A673 (cell line): ENCODE data around the gene METTL21A. TPM values are rescaled to one million over a fixed set of nuclear protein-coding genes. Genes with fewer than 3 reads are reported as not detected.

Source experiments
- BruUV-seq: library from RNA; stranded (reverse); fragments of 400-500 nt; replicated peaks from 2 replicates; lab custom pipeline; 2021; lab: Mats Ljungman, UMichigan
- CTCF ChIA-PET: fragments of 300-600 bp; sonication (Branson Sonifier 250); formaldehyde crosslinking; loops from one replicate; lab custom pipeline; 2022; ENCODE audit warnings: antibody characterized with exemption; lab: Charles Lee
- POLR2A ChIA-PET: fragments of 300-600 bp; sonication (Branson Sonifier 250); formaldehyde crosslinking; loops from one replicate; lab custom pipeline; 2022; ENCODE audit warnings: antibody characterized with exemption; ENCODE audit not compliant: low non-redundant PET; lab: Charles Lee
- DNase-seq: peaks from one replicate; pipeline ENCODE4 v3.0.0-alpha.2; 2015; ENCODE audit warnings: low spot score
- H3K27ac ChIP-seq: fragments of 200-600 bp; sonication (generic); 2 replicates; pipeline ENCODE4 v1.5.1; 2016; ENCODE audit warnings: mixed run types, low read depth, mild to moderate bottlenecking, mixed read lengths, antibody characterized with exemption, low read length; ENCODE audit not compliant: poor library complexity, severe bottlenecking
- H3K27me3 ChIP-seq: fragments of 200-600 bp; sonication (generic); replicated peaks from 2 replicates; pipeline ENCODE4 v1.6.1; 2017; ENCODE audit warnings: mixed run types, low read depth, mild to moderate bottlenecking, mixed read lengths, antibody characterized with exemption, low read length; ENCODE audit not compliant: insufficient read depth, poor library complexity
- H3K36me3 ChIP-seq: fragments of 200-600 bp; sonication (generic); 2 replicates; pipeline ENCODE4 v1.6.1; 2016; ENCODE audit warnings: mixed run types, mild to moderate bottlenecking, mixed read lengths, antibody characterized with exemption, low read length; ENCODE audit not compliant: insufficient read depth, poor library complexity, severe bottlenecking
- H3K4me1 ChIP-seq: fragments of 200-600 bp; sonication (generic); 2 replicates; pipeline ENCODE4 v1.6.1; 2017; ENCODE audit warnings: mixed run types, mild to moderate bottlenecking, mixed read lengths, antibody characterized with exemption, low read length; ENCODE audit not compliant: insufficient read depth, poor library complexity, severe bottlenecking
- H3K4me3 ChIP-seq: fragments of 200-600 bp; sonication (generic); 2 replicates; pipeline ENCODE4 v1.5.1; 2016; ENCODE audit warnings: low read depth, mixed run types, mild to moderate bottlenecking, mixed read lengths, low read length; ENCODE audit not compliant: poor library complexity, severe bottlenecking
- H3K9me3 ChIP-seq: fragments of 200-600 bp; sonication (generic); 2 replicates; pipeline ENCODE4 v1.6.1; 2016; ENCODE audit warnings: mixed run types, low read depth, mild to moderate bottlenecking, mixed read lengths, antibody characterized with exemption, low read length; ENCODE audit not compliant: poor library complexity, severe bottlenecking
- CTCF ChIP-seq: fragments of 300-800, 200-600 bp; sonication (generic); conservative IDR thresholded peaks from 2 replicates; pipeline ENCODE4 v1.5.1; 2017; ENCODE audit warnings: low read depth, mild to moderate bottlenecking, antibody characterized with exemption, low read length, moderate library complexity, mixed read lengths
- EZH2 ChIP-seq: fragments of 200-600 bp; sonication (generic); IDR thresholded peaks from 2 replicates; pipeline ENCODE4 v1.6.1; 2017; ENCODE audit warnings: borderline replicate concordance, low read depth, mild to moderate bottlenecking, mixed read lengths, antibody characterized with exemption, low read length; ENCODE audit not compliant: poor library complexity, severe bottlenecking
- intact Hi-C: fragments of 100-400 bp; cut with micrococcal nuclease; formaldehyde crosslinking; loops from one replicate; pipeline ENCODE4 v1.10.0; 2022; ENCODE audit not compliant: unreplicated experiment
- total RNA-seq: library from RNA; stranded (reverse); gene quantifications from 2 replicates; pipeline ENCODE4 v1.2.3, GENCODE V29; 2021

The METTL21A gene
- total RNA-seq, 1 experiment from 2014 or later: 40.4 TPM

DNA sequence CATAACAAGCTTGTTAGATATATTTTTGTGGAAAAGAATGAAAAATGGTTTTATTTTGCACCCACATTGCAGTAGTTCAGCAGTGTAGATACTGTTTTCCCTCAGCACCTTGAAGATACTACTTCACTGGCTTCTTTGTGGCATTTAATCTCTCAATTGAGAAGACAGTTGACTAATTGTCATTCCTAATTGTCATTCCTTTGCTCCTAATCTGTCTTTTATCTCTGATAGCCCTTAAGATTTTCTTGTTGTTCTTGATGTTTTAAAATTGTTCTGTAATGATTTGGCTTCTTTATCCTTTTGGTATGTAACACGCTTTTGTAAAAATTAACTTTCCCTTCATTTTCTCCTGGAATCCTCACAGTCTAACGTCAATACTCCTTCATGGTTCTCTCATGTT is 48.2 kb upstream of the METTL21A start:
- TF ChIP-seq CTCF: no peak
- no peak for TF ChIP-seq EZH2
- ChIA-PET POLR2A (no interaction called here), CTCF (no interaction called here)
- Histone ChIP-seq H3K36me3 (no peaks in the 10 kb centered on the region), H3K27me3 (no peaks in the 10 kb centered on the region), H3K4me3 (no peak overlapping the region), H3K4me1 (no peaks in the 10 kb centered on the region), H3K27ac (no peak overlapping the region), H3K9me3 (no peaks in the 10 kb centered on the region)
- DNase-seq: no peak
- no TSS peak for BruUV-seq
- intact Hi-C loops: no loop called here

- CTCF ChIA-PET: no interaction called here
- no peak overlapping the region for H3K27ac ChIP-seq
Observed at GRCh38 chr2:207670887-207671286, 45.7 kb upstream of the METTL21A start.

DNA sequence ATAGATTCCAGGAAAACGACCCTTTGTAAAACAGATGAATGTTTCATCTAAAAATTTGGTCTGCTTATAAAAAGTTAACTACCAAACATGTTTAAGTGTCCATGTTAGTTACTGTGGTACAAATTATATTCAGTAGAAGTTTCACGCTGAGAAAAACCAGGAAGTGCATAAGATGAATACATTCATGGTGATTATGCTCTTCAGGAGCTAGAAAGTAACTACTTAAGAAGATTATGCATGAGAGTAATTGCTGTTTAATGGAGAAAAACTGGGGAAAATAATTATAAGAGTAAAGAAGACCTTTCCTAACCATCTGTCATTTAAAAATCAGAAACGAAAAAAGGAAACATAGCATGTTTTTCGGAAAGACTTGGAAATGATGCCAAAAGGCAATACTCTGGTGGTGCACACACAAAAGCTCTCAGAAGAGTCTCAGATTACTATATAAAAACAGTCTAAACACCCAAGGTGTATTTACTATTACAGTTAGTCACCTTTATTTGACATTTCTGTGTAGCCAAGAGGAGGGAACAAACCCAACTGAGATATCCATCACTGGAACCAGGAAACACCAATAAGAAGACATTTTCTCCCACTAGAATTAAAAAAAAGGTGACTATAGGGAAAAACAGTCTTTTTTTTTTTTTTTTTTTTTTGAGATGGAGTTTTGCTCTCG is 38.8 kb upstream of the METTL21A start:
- intact Hi-C loops: no loop called here
- Histone ChIP-seq H3K4me3 (no peak overlapping the region), H3K4me1 (peaks cover 11% of the 10 kb centered on the region), H3K27ac (no peak overlapping the region), H3K27me3 (no peaks in the 10 kb centered on the region), H3K36me3 (no peaks in the 10 kb centered on the region), H3K9me3 (no peaks in the 10 kb centered on the region)
- ChIA-PET CTCF (no interaction called here), POLR2A (no interaction called here)
- no TSS peak for BruUV-seq
- TF ChIP-seq CTCF: no peak
- TF ChIP-seq EZH2: no peak
- peak; percentile 70 for DNase-seq

More at GRCh38 chr2:207670887-207671286, 45.7 kb upstream of the METTL21A start:
- Histone ChIP-seq H3K27me3 (no peaks in the 10 kb centered on the region), H3K9me3 (no peaks in the 10 kb centered on the region), H3K4me3 (no peak overlapping the region), H3K36me3 (no peaks in the 10 kb centered on the region), H3K4me1 (no peaks in the 10 kb centered on the region)
- intact Hi-C loops: no loop called here
- no peak for DNase-seq
- TF ChIP-seq EZH2 (no peak), CTCF (no peak)
- POLR2A ChIA-PET: no interaction called here
- no TSS peak for BruUV-seq
